PC-9 (cell line): ENCODE results near the gene RUNDC3A. TPM values are rescaled to one million over a fixed set of nuclear protein-coding genes. Genes with fewer than 3 reads are reported as not detected.

ENCODE experiments used
- BruUV-seq: library from RNA; stranded (reverse); fragments of 400-500 nt; replicated peaks from 2 replicates; lab custom pipeline; 2021; lab: Mats Ljungman, UMichigan
- CTCF ChIA-PET: fragments of 300-600 bp; sonication (Branson Sonifier 250); formaldehyde crosslinking; loops from one replicate; lab custom pipeline; 2022; ENCODE audit warnings: antibody characterized with exemption; lab: Charles Lee
- POLR2A ChIA-PET: fragments of 300-600 bp; sonication (Branson Sonifier 250); formaldehyde crosslinking; loops from one replicate; lab custom pipeline; 2022; ENCODE audit warnings: antibody characterized with exemption; ENCODE audit not compliant: unreplicated experiment; lab: Charles Lee
- DNase-seq, 2 experiments: peaks; one replicate each; pipeline versions ENCODE4 v3.0.0 to v3.0.0-alpha.2; 2015 to 2022; ENCODE audit warnings: mixed read lengths in 1 of 2
- H2AFZ ChIP-seq: fragments of 200-600 bp; sonication (generic); 2 replicates; pipeline ENCODE4 v1.8.1; 2017; ENCODE audit warnings: antibody characterized with exemption
- H3F3A ChIP-seq: fragments of 200-600 bp; sonication (generic); 2 replicates; pipeline ENCODE4 v1.8.1; 2017; ENCODE audit warnings: antibody characterized with exemption, mild to moderate bottlenecking, low read depth; ENCODE audit not compliant: insufficient read depth
- H3K27ac ChIP-seq: fragments of 200-600 bp; sonication (generic); 2 replicates; pipeline ENCODE4 v1.6.1; 2016; ENCODE audit warnings: mixed run types
- H3K27me3 ChIP-seq: fragments of 200-600 bp; sonication (generic); 2 replicates; pipeline ENCODE4 v1.6.1; 2016; ENCODE audit warnings: low read depth, mixed run types; ENCODE audit not compliant: insufficient read depth
- H3K36me3 ChIP-seq: fragments of 200-600 bp; sonication (generic); 2 replicates; pipeline ENCODE4 v1.6.1; 2016; ENCODE audit warnings: low read depth, mixed run types
- H3K4me1 ChIP-seq: fragments of 200-600 bp; sonication (generic); replicated peaks from 2 replicates; pipeline ENCODE4 v1.6.1; 2016; ENCODE audit warnings: mixed run types; ENCODE audit not compliant: insufficient read depth
- H3K4me2 ChIP-seq: fragments of 200-600 bp; sonication (generic); 2 replicates; pipeline ENCODE4 v1.6.1; 2017; ENCODE audit warnings: mixed run types
- H3K4me3 ChIP-seq: fragments of 200-600 bp; sonication (generic); 2 replicates; pipeline ENCODE4 v1.6.1; 2016; ENCODE audit warnings: mixed run types
- H3K79me2 ChIP-seq: fragments of 200-600 bp; sonication (generic); 2 replicates; pipeline ENCODE4 v1.6.1; 2017; ENCODE audit warnings: low read depth, mixed run types
- H3K9me2 ChIP-seq: fragments of 200-600 bp; sonication (generic); 2 replicates; pipeline ENCODE4 v1.8.1; 2017; ENCODE audit warnings: mild to moderate bottlenecking; ENCODE audit not compliant: insufficient read depth
- H3K9me3 ChIP-seq: fragments of 200-600 bp; sonication (generic); 2 replicates; pipeline ENCODE4 v1.8.1; 2016; ENCODE audit warnings: low read depth; ENCODE audit not compliant: insufficient read depth
- H4K20me1 ChIP-seq: fragments of 200-600 bp; sonication (generic); 2 replicates; pipeline ENCODE4 v1.8.1; 2017; ENCODE audit not compliant: insufficient read depth
- CTCF ChIP-seq: fragments of 200-600 bp; sonication (generic); conservative IDR thresholded peaks from 2 replicates; pipeline ENCODE4 v1.6.1; 2017; ENCODE audit warnings: mixed run types, antibody characterized with exemption, mild to moderate bottlenecking, moderate library complexity
- EZH2 ChIP-seq: fragments of 200-600 bp; sonication (generic); IDR thresholded peaks from 2 replicates; pipeline ENCODE4 v1.8.0; 2017; ENCODE audit warnings: antibody characterized with exemption, low read depth
- intact Hi-C: fragments of 100-400 bp; cut with micrococcal nuclease; formaldehyde crosslinking; loops from one replicate; pipeline ENCODE4 v1.10.0; 2022; ENCODE audit not compliant: unreplicated experiment
- total RNA-seq: library from RNA; stranded (reverse); gene quantifications from 2 replicates; pipeline ENCODE4 v1.2.3, GENCODE V29; 2021

RUNDC3A gene
- total RNA-seq, 1 experiment from 2014 or later = not detected

GRCh38 chr17:44359458-44360143 lies 51.2 kb downstream of the RUNDC3A start:
- no TSS peak for BruUV-seq
- H3K4me1 ChIP-seq = no peaks in the 10 kb centered on the region
- ChIA-PET CTCF (no interaction called here), POLR2A (interaction anchor here (0.7 kb wide), 1 partner anchor 163 kb away, joined by 3 read pairs; no protein-coding TSS in a partner anchor)
- H3K9me2 ChIP-seq = no peaks in the 10 kb centered on the region
- no peak overlapping the region for H3K4me3 ChIP-seq
- H2AFZ ChIP-seq = no peak overlapping the region
- intact Hi-C loops = no loop called here
- no peaks in the 10 kb centered on the region for H4K20me1 ChIP-seq
- no peak overlapping the region for H3K27ac ChIP-seq
- no peak overlapping the region for H3K4me2 ChIP-seq
- no peaks in the 10 kb centered on the region for H3K79me2 ChIP-seq
- DNase-seq = no peak
- no peaks in the 10 kb centered on the region for H3K9me3 ChIP-seq
- peaks cover 5% of the 10 kb centered on the region; the same call in 1 of the 2 replicates for H3F3A ChIP-seq
- TF ChIP-seq CTCF = no peak
- no peak for TF ChIP-seq EZH2
- no peaks in the 10 kb centered on the region for H3K36me3 ChIP-seq
- H3K27me3 ChIP-seq = no peaks in the 10 kb centered on the region

GRCh38 chr17:44360144-44360533 lies 51.7 kb downstream of the RUNDC3A start:
- H3K9me2 ChIP-seq = no peaks in the 10 kb centered on the region
- H3K4me2 ChIP-seq = no peak overlapping the region
- H3K79me2 ChIP-seq = no peaks in the 10 kb centered on the region
- H3K4me1 ChIP-seq = no peaks in the 10 kb centered on the region
- TF ChIP-seq CTCF (no peak), EZH2 (no peak)
- H3K36me3 ChIP-seq = no peaks in the 10 kb centered on the region
- no peak overlapping the region for H2AFZ ChIP-seq
- H4K20me1 ChIP-seq = no peaks in the 10 kb centered on the region
- intact Hi-C loops = no loop called here
- peaks cover 3% of the 10 kb centered on the region; the same call in 1 of the 2 replicates for H3K27me3 ChIP-seq
- ChIA-PET POLR2A (interaction anchor here (0.7 kb wide), 1 partner anchor 163 kb away, joined by 3 read pairs; no protein-coding TSS in a partner anchor), CTCF (no interaction called here)
- H3K4me3 ChIP-seq = no peak overlapping the region
- DNase-seq = no peak
- no TSS peak for BruUV-seq
- peaks cover 5% of the 10 kb centered on the region; the same call in 1 of the 2 replicates for H3F3A ChIP-seq
- H3K9me3 ChIP-seq = no peaks in the 10 kb centered on the region
- no peak overlapping the region for H3K27ac ChIP-seq

GRCh38 chr17:44360826-44361225 lies 52.4 kb downstream of the RUNDC3A start:
- no peaks in the 10 kb centered on the region for H3K9me3 ChIP-seq
- peaks cover 10% of the 10 kb centered on the region; the same call in 1 of the 2 replicates for H3K27me3 ChIP-seq
- no peaks in the 10 kb centered on the region for H3K9me2 ChIP-seq
- H3K36me3 ChIP-seq = no peaks in the 10 kb centered on the region
- H3K4me2 ChIP-seq = no peak overlapping the region
- H3F3A ChIP-seq = peaks cover 5% of the 10 kb centered on the region; the same call in 1 of the 2 replicates
- CTCF ChIA-PET = no interaction called here
- intact Hi-C loops = no loop called here
- H3K27ac ChIP-seq = no peak overlapping the region
- DNase-seq = no peak
- no peaks in the 10 kb centered on the region for H4K20me1 ChIP-seq
- no peak overlapping the region for H2AFZ ChIP-seq
- no TSS peak for BruUV-seq
- H3K4me3 ChIP-seq = no peak overlapping the region
- TF ChIP-seq EZH2 = no peak
- no peak for TF ChIP-seq CTCF
- POLR2A ChIA-PET = no interaction called here
- no peaks in the 10 kb centered on the region for H3K79me2 ChIP-seq
- H3K4me1 ChIP-seq = no peaks in the 10 kb centered on the region
